Measurements from ENCODE around the gene SIRT7. TPM values are rescaled to one million over a fixed set of nuclear protein-coding genes. Genes with fewer than 3 reads are reported as not detected.

Gene SIRT7
- total RNA-seq, 2 experiments from 2014 or later, result 49.1 to 69.3 TPM

DNA sequence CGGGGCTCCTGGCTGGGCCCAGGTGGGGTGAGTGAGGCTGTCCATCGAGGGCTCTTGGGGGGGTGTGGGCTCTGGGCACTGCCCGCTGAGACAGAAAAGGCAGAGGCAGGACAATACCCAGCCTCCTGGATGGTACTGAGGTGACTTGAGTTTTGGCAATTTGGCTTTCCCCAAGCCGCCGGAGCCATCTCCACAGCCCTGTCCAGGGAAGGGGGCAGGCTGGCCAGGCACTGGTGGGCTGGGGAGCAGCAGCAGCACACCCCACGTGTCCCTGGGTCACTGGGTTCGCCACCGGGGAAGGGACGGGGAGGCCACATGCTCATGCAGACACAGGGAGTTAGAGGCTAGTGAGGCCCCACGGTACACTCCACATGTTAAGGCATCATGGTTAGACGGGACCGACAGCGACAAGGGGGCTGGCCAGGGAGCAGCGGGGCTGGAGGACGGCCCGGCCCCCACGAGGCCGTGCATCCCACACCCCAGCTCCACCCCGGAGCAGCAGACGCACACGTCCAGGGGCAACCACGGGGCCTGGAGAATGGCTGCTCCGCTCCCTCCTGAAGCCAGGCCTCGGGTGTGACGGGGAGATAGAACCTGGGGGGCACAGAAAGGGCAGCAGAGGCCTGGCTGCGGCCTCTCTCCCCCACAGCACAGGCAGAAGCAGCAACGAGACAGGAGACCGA lies 49.8 kb downstream of the SIRT7 start:
- Histone ChIP-seq H3K4me2 (ENCODE audit: low read length) (peak overlapping the region; percentile 23; the same call in 1 of the 2 replicates), H3K27ac (ENCODE audit: low read depth, low read length, poor library complexity, severe bottlenecking) (peak overlapping the region; percentile 61), H3K9me2 (ENCODE audit: insufficient read depth, low read length) (no peaks in the 10 kb centered on the region), H3K79me2 (ENCODE audit: insufficient read depth, low read depth, low read length) (peaks cover 40% of the 10 kb centered on the region), H3K4me1 (ENCODE audit: insufficient read depth, low read length, poor library complexity, severe bottlenecking) (peaks cover 64% of the 10 kb centered on the region), H2AFZ (ENCODE audit: low read length) (no peak overlapping the region), H3K9me3 (ENCODE audit: low read length) (no peaks in the 10 kb centered on the region), H4K20me1 (ENCODE audit: insufficient read depth, low read length) (peaks cover 5% of the 10 kb centered on the region; the same call in 1 of the 2 replicates), H3K4me3 (ENCODE audit: low read depth, low read length, poor library complexity, severe bottlenecking) (no peak overlapping the region), H3K36me3 (ENCODE audit: insufficient read depth, low read length) (peaks cover 76% of the 10 kb centered on the region)
- no TSS peak for BruUV-seq (replicated peaks)
- TF ChIP-seq, protein P1, sequence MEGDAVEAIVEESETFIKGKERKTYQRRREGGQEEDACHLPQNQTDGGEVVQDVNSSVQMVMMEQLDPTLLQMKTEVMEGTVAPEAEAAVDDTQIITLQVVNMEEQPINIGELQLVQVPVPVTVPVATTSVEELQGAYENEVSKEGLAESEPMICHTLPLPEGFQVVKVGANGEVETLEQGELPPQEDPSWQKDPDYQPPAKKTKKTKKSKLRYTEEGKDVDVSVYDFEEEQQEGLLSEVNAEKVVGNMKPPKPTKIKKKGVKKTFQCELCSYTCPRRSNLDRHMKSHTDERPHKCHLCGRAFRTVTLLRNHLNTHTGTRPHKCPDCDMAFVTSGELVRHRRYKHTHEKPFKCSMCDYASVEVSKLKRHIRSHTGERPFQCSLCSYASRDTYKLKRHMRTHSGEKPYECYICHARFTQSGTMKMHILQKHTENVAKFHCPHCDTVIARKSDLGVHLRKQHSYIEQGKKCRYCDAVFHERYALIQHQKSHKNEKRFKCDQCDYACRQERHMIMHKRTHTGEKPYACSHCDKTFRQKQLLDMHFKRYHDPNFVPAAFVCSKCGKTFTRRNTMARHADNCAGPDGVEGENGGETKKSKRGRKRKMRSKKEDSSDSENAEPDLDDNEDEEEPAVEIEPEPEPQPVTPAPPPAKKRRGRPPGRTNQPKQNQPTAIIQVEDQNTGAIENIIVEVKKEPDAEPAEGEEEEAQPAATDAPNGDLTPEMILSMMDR (conservative IDR thresholded peaks at IDR 0.05; ENCODE audit: low read length), result no peak
- CTCF ChIA-PET (ENCODE audit: unreplicated experiment), result no interaction called here
- POLR2A ChIA-PET, result interaction anchor here (1.1 kb wide), 1 partner anchor 24 kb away, joined by 5 read pairs; the partner anchor contains the start of gene ANAPC11
- DNase-seq (ENCODE audit: low spot score), result peak; percentile 31
- intact Hi-C loops (cut with micrococcal nuclease; ENCODE audit: unreplicated experiment), result no loop called here

DNA sequence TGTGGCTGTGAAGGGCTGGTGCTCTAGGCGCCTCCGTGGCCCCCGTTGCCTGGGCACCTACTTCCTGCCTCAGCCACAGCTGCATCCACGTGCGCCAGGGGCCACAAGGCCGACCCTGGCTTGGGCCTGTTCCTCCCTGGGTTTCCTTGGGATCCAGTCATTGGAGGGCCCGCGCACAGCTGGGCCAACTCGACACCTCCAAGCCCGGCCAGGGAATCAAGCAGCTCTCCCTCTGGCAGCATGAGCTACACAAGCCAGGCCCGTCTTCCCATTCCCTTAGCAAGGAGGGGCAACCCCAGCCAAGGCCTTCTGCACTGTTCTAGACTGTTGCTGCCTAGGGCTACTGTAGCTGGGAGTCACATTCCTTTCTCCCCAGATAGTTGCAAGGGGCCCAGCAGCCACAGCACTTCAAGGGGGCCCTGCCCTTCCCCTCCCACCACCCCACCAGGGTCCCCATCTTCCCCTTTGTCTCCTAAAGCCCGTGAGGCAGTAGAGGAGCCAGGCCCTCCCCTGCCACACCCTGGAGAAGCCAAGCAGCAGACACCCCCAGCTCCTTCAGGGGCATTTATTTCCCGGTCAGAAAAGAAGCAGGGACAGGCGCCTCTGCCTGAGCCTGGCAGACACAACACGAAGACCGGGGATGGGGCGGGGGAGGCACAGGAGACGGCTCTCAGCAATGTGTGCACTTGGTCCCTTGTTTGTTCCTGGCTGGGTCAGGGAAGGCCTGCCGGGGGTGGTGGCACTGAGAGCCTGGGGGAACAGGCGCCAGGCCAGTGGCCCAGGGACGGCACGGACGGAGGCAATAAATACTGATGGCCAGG lies 50.6 kb downstream of the SIRT7 start:
- Histone ChIP-seq H3K4me1 (ENCODE audit: insufficient read depth, low read length, poor library complexity, severe bottlenecking) (peaks cover 64% of the 10 kb centered on the region), H3K9me2 (ENCODE audit: insufficient read depth, low read length) (no peaks in the 10 kb centered on the region), H2AFZ (ENCODE audit: low read length) (no peak overlapping the region), H3K4me3 (ENCODE audit: low read depth, low read length, poor library complexity, severe bottlenecking) (no peak overlapping the region), H3K4me2 (ENCODE audit: low read length) (peak overlapping the region; percentile 23; the same call in 1 of the 2 replicates), H3K9me3 (ENCODE audit: low read length) (no peaks in the 10 kb centered on the region), H3K27ac (ENCODE audit: low read depth, low read length, poor library complexity, severe bottlenecking) (peak overlapping the region; percentile 61), H3K36me3 (ENCODE audit: insufficient read depth, low read length) (peaks cover 83% of the 10 kb centered on the region), H3K79me2 (ENCODE audit: insufficient read depth, low read depth, low read length) (peaks cover 47% of the 10 kb centered on the region), H4K20me1 (ENCODE audit: insufficient read depth, low read length) (peaks cover 5% of the 10 kb centered on the region; the same call in 1 of the 2 replicates)
- peak; percentile 67 for DNase-seq (ENCODE audit: low spot score)
- POLR2A ChIA-PET, result interaction anchor here (0.6 to 1.1 kb wide), 3 partner anchors 13 to 32 kb away, joined by 3 to 5 read pairs (median 3); partner anchors contain the start of gene ANAPC11
- intact Hi-C loops (cut with micrococcal nuclease; ENCODE audit: unreplicated experiment), result no loop called here
- no TSS peak for BruUV-seq (replicated peaks)
- CTCF ChIA-PET (ENCODE audit: unreplicated experiment), result no interaction called here
- no peak for TF ChIP-seq EZH2phosphoT487 (IDR thresholded peaks at IDR 0.05; ENCODE audit: borderline replicate concordance, low read depth, low read length)
- TF ChIP-seq, protein P1 (conservative IDR thresholded peaks at IDR 0.05; ENCODE audit: low read length), result no peak
